Thoracic aorta (tissue), 2 donors: ENCODE measurements around the gene PIGU. TPM values are rescaled to one million over a fixed set of nuclear protein-coding genes. Genes with fewer than 3 reads are reported as not detected.
"Not testable (repeated sequence)": the region's sequence is repeated elsewhere in the genome, so short reads cannot be mapped to it uniquely, and the experiment has no call there.

Experiments
- ATAC-seq: fragments of 150-250 bp; one replicate; pipeline ENCODE4 v1.8.0; 2017; ENCODE audit warnings: low read depth; ENCODE audit not compliant: insufficient number of reproducible peaks, low FRiP score
- DNase-seq: peaks from one replicate; pipeline ENCODE4 v3.0.0-alpha.2; 2020; ENCODE audit warnings: low spot score
- H3K27ac ChIP-seq, 2 donors: fragments of 200-600 bp; sonication (generic); 1 replicate in 1 of 2; 2 replicates in 1 of 2; pipeline ENCODE4 v1.5.1; 2016; ENCODE audit warnings: mild to moderate bottlenecking in 2 of 2, moderate library complexity in 2 of 2
- H3K27me3 ChIP-seq: fragments of 200-600 bp; sonication (generic); replicated peaks from 2 replicates; pipeline ENCODE4 v1.6.0; 2016; ENCODE audit warnings: mild to moderate bottlenecking; ENCODE audit not compliant: insufficient read depth
- H3K36me3 ChIP-seq: fragments of 200-600 bp; sonication (generic); one replicate; pipeline ENCODE4 v1.5.1; 2016
- H3K4me1 ChIP-seq, 2 donors: fragments of 200-600 bp; sonication (generic); 1 replicate in 1 of 2; 2 replicates in 1 of 2; pipeline versions ENCODE4 v1.5.1 to v1.6.0; 2016; ENCODE audit warnings: low read depth in 2 of 2, mild to moderate bottlenecking in 1 of 2; ENCODE audit not compliant: control insufficient read depth in 1 of 2
- H3K4me3 ChIP-seq: fragments of 200-600 bp; sonication (generic); 2 replicates; pipeline ENCODE4 v1.5.1; 2016; ENCODE audit warnings: mild to moderate bottlenecking
- H3K9me3 ChIP-seq: fragments of 200-600 bp; sonication (generic); 2 replicates; pipeline ENCODE4 v1.5.1; 2016
- total RNA-seq, 2 donors: library from RNA; depleted of rRNA; stranded (reverse); fragments of >200 nt; gene quantifications; one replicate each; pipeline versions ENCODE4 v1.1.0 to v1.2.3, GENCODE V29; 2016
- TF ChIP-seq, protein P1 (sequence below): fragments of 200-600 bp; sonication (generic); IDR thresholded peaks from one replicate; pipeline ENCODE4 v1.5.1; 2019; ENCODE audit warnings: antibody characterized with exemption

PIGU gene
- total RNA-seq, 2 donors from 2014 or later = 10.2 to 10.4 TPM

DNA sequence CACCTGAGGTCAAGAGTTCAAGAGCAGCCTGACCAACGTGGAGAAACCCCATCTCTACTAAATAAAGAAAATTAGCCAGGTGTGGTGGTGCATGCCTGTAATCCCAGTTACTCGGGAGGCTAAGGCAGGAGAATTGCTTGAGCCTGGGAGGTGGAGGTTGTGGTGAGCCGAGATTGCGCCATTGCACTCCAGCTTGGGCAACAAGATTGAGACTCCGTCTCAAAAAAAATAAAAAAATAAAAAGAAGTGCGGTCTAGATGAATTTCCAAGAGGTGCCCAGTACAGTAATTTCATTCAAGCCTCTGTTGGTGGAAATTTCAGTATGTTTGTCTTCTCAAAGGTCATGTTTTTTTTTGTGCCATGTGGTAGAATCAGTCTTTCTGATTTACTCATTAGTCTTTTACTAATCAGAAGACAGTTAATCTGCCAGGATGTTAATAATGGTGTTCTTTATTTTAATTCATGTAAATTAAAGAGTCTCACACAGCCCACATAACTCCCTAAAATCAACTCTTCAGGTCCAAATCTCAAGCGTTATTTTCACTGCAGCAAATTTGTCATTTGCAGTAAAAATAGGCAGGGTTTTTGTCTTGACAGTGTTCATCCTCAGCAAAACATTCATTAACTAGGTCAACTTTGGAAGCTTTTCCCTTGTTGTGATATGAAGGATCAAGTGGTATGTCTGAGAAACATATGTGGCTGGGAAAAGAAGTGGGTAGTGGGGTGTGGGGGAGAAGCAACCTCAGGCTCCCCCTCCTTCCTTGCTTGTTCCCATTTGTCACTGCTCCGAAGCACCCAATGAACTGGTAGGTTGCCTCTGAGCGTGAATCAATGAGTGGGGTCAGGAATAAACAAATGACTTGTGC, 40.6 kb upstream of the PIGU start:
- no peak overlapping the region for H3K4me3 ChIP-seq
- H3K27ac ChIP-seq = no peak overlapping the region
- H3K27me3 ChIP-seq = no peaks in the 10 kb centered on the region
- H3K4me1 ChIP-seq = no peaks in the 10 kb centered on the region
- ATAC-seq (no peak), DNase-seq (no peak)
- no peaks in the 10 kb centered on the region for H3K9me3 ChIP-seq
- TF ChIP-seq, protein P1, sequence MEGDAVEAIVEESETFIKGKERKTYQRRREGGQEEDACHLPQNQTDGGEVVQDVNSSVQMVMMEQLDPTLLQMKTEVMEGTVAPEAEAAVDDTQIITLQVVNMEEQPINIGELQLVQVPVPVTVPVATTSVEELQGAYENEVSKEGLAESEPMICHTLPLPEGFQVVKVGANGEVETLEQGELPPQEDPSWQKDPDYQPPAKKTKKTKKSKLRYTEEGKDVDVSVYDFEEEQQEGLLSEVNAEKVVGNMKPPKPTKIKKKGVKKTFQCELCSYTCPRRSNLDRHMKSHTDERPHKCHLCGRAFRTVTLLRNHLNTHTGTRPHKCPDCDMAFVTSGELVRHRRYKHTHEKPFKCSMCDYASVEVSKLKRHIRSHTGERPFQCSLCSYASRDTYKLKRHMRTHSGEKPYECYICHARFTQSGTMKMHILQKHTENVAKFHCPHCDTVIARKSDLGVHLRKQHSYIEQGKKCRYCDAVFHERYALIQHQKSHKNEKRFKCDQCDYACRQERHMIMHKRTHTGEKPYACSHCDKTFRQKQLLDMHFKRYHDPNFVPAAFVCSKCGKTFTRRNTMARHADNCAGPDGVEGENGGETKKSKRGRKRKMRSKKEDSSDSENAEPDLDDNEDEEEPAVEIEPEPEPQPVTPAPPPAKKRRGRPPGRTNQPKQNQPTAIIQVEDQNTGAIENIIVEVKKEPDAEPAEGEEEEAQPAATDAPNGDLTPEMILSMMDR = no peak
- peaks cover 6% of the 10 kb centered on the region for H3K36me3 ChIP-seq

DNA sequence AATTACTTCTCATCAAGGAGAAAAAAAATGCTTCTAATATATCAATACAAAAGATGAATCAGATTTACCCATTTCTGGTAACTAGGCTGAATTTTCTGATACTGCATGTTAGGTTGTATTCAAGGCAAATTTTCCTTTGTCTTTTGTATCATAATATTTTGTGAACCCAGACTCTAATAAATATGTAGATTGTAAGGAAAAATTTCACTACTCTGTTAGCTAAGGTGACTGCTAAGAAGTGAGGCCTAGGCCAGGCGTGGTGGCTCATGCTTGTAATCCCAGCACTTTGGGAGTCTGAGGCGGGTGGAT, 40.0 kb upstream of the PIGU start:
- TF ChIP-seq, protein P1 = no peak
- Histone ChIP-seq H3K27ac (no peak overlapping the region), H3K27me3 (no peaks in the 10 kb centered on the region), H3K4me3 (no peak overlapping the region), H3K36me3 (peaks cover 6% of the 10 kb centered on the region), H3K4me1 (no peaks in the 10 kb centered on the region), H3K9me3 (no peaks in the 10 kb centered on the region)
- ATAC-seq = no peak
- no peak for DNase-seq

DNA sequence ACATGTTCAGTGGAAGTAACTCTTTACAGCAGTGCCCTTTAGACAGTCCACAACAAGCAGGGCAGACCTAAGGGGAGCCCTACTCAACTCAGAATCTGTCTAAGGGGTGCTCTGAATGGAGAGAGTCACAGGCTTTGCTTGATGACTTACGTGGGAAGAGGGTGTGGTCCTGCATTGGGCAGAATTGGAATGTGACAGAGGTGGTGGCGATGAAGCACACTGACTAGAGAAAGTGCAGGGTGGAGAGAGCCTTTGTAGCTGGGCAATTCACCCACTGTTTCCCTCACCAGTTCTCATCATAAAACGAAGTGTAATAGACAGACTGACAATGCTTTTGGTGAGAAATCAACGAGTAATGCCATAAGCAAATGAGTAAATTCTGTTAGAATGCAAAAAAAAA, 38.5 kb upstream of the PIGU start:
- Histone ChIP-seq H3K36me3 (peaks cover 6% of the 10 kb centered on the region), H3K27me3 (no peaks in the 10 kb centered on the region), H3K4me1 (peaks cover under 1 to 5% of the 10 kb centered on the region in 2 donors), H3K9me3 (no peaks in the 10 kb centered on the region), H3K27ac (no peak overlapping the region), H3K4me3 (no peak overlapping the region)
- DNase-seq (no peak), ATAC-seq (no peak)
- TF ChIP-seq, protein P1 = no peak

DNA sequence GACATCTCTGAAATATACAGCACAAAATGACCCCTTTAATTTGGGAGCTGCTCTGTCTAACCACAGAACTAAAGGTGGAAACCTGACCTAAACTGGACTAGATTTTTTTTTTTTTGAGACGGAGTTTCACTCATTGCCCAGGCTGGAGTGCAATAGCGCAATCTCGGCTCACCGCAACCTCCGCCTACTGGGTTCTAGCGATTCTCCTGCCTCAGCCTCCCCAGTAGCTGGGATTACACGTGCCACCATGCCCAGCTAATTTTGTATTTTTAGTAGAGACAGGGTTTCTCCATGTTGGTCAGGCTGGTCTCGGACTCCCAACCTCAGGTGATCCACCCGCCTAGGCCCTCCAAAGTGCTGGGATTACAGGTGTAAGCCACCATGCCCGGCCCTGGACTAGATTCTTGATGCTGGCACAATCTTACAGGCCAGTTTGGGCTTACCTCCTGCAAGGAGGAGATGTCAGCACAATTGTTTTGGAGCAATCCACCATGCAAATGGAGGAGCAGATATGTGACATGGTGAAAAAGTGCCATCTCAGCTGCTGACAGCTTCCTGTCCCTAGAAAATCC, 37.1 kb upstream of the PIGU start:
- H3K27me3 ChIP-seq, DNase-seq, ATAC-seq, H3K4me3 ChIP-seq, H3K27ac ChIP-seq, H3K9me3 ChIP-seq, H3K36me3 ChIP-seq, H3K4me1 ChIP-seq: not testable (repeated sequence)

DNA sequence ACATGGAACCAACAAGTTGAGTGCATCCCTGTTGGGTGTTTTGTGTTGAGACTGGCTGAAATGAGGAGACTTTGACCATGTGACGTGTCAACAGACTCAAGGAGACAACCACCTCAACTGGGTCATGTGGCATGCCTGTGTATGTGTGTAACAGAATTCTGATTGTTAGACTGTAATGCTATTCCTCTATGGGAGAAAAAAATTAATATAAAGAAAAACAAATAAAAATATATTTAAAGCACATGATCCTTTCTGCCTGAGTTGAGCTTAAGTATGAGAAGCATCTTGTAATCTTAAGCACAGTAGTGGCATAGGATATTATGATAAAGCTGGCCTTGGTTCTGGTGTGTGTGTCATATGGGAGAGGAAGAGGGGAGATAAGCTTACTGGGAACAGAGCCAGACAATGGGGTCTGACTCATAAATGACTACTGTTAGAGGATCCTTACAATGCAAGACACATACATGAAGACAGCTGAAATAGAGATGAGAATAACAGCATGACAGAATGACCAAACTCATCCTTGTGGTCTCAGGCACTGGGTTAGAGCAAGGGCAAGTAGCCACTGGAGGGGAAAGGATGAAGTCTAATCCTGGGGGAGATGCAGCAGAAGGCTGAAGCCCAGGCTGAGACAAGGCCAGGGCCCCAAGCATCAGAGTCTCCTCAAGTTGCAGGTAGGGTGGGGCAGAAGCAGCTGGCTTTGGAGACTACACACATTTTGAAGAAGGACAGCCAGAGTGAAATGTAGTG, 36.5 kb upstream of the PIGU start:
- H3K27me3 ChIP-seq = no peaks in the 10 kb centered on the region
- DNase-seq = no peak
- no peak for ATAC-seq
- no peak overlapping the region for H3K4me3 ChIP-seq
- TF ChIP-seq, protein P1 = no peak
- H3K9me3 ChIP-seq = no peaks in the 10 kb centered on the region
- no peak overlapping the region for H3K27ac ChIP-seq
- H3K36me3 ChIP-seq = peaks cover 6% of the 10 kb centered on the region
- peaks cover 3 to 15% of the 10 kb centered on the region in 2 donors for H3K4me1 ChIP-seq
